Muscle of back (tissue), 13 donors: ENCODE measurements around the gene GFY. TPM values are rescaled to one million over a fixed set of nuclear protein-coding genes. Genes with fewer than 3 reads are reported as not detected.

Source experiments
- DNase-seq, 3 donors: peaks; one replicate each; pipeline versions ENCODE4 v3.0.0 to v3.0.0-alpha.2; 2013
- long read RNA-seq, 9 donors: transcript quantifications; one replicate each; lab custom pipeline, GENCODE V29; 2026
- polyA plus RNA-seq, 10 donors: library from polyadenylated mRNA; unstranded; fragments of 120-200 nt; gene quantifications; one replicate each; pipeline ENCODE4 v1.2.1, GENCODE V29; 2013; ENCODE audit not compliant: insufficient read length in 10 of 10

GFY gene, protein sequence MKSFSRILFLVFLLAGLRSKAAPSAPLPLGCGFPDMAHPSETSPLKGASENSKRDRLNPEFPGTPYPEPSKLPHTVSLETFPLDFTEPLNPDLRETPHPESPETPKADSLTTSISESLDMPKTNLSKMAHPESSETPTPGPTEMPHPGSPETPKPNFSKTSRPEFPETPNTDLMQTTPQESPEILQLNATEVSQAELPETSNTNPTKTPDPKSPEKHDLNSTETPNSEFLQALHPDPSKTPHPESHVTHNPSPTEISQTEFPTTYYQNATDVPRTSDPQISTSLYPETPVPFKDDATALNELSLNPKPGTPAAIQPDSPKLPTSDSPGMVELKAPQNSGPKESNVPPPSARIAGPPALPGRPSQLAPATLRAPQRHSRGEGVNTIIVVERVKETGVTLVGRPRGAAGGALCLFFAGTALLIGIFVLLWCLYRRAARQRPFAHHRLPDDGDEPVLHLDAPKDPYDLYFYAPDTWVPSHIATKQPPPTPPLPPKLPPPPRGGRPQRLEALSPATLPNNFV
- polyA plus RNA-seq = not detected
- long read RNA-seq, donor 1 = 0 reads
- long read RNA-seq, donor 2 = 0 reads
- long read RNA-seq, donor 3 = 0 reads
- long read RNA-seq, donor 4 = 0 reads
- long read RNA-seq, donor 5 = 0 reads
- long read RNA-seq, donor 6 = 0 reads
- long read RNA-seq, donor 7 = 0 reads
- long read RNA-seq, donor 8 = 0 reads
- long read RNA-seq, donor 9 = 0 reads

DNA sequence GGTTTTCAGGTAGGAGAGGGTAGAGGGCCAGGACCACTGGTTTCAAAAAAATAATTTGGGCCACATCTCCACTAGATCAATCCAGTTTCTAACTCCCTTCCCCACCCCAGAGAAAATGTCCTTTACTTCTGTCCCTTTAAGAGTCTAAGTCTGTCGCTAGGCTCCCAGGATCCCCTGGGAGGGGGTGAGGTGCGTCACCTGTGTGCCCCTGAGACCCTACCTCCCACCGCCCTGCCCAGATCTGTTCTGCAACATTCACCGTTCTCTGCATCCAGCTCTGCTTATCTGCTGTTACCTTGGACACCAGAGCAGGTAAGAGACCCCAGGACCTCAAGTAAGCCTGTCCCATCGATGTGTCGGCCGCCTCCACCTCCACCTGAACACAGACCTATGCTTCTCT lies at the start of gene GFY:
GFY (plus strand) TSS at position 211 of the 400 bp plus-strand sequence. CDS start 1,043 bp downstream, outside the sequence.
- DNase-seq = no peak

DNA sequence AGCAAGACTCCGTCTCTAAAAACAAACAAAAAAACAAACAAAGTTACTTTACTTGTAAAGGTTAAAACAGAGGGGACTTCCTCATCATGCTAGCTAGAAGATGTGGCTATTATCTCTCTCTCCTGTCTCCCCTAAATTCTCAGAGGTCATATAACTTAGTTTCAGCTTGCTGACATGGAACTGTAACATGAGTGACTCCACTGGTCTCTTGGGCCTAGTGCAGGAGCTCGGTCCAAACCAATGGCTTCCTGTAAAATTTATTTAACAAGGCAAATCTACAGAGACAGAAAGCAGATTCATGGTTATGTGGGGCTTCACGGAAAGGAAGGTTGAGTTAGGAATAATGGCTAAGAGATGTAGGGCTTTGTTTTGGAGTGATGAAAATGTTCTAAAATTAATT lies 46.7 kb upstream of the GFY start:
- DNase-seq = peak in 1 of 3 donors; percentile 53

DNA sequence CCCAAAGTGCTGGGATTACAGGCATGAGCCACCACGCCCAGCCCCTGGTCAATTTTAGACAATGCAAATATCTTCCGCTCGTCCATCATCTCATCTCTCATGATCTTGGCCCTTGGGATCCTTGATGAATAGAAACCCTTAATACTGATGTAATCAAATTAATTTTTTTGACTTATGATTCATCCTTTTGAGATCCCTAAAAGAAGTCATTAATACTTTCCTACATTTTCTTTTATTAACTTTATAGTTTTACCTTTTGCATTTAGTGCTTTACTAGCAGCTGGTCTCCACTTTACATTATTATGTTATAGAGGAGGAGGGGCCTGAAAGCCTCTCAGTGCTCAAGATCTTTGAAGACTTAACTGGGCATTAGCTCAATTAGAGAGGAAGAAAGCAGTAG lies 44.8 kb upstream of the GFY start:
- DNase-seq = no peak

DNA sequence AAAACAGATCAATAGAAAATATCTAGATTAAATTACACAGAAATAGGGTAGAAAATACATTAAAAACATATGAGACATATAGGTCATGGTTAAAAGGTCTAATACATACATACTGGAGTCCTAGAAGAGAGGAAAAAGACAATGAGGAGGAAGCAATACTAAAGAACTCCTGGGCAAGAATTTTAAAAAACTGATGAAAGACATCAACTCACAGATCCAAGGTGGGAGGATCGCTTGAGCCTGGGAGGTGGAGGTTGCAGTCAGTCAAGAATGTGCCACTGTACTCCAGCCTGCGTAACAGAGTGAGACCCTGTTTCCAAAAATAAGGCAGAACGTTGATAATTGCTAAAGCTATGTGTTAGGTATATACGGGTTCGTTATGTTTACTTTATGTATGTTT lies 42.5 kb upstream of the GFY start:
- no peak for DNase-seq

DNA sequence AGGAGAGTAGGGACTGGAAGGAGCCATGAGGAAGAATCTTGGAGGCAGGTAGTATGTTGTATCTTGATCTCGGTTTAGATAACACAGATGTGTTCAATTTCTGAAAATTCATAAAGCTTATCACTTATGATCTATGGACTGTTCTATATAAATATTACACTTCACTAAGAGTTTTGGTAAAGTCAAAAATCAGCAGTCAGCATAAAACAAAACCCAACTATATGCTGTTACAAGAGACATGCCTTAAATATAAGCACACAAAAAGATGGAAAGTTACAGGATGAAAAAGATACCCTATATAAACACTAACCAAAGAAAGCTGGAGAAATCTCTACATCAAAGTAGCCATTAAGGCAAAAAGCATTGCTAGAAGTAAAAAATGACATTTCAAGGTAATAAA lies 41.6 kb upstream of the GFY start:
- no peak for DNase-seq

DNA sequence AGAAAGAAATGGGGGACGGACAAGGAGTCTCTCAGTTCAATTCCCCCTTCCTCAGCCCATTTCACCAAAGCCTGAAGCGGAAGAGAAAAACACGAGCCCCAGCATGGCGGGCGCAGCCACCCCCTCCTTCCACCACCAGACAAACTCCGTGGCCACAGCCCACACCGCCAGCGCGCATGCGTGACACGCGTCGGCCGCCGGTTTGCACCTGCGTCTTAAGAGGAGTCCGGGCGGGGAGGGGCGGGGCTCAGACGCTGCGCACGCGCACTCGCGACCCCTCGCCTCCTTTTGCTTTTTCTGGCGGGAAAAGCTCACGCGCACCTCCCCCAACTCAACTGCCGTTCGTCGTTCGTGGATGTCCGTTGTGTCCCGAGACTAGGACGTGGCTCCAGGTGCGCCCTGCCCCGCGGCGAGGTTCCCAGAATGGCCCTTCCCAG lies 37.2 kb upstream of the GFY start, which contains the start of gene KASH5:
KASH5 (plus strand) TSS at position 314 of the 437 bp plus-strand sequence. CDS start 2,635 bp downstream, outside the sequence.
- peak; percentile 31 to 84 (median 52) for DNase-seq

DNA sequence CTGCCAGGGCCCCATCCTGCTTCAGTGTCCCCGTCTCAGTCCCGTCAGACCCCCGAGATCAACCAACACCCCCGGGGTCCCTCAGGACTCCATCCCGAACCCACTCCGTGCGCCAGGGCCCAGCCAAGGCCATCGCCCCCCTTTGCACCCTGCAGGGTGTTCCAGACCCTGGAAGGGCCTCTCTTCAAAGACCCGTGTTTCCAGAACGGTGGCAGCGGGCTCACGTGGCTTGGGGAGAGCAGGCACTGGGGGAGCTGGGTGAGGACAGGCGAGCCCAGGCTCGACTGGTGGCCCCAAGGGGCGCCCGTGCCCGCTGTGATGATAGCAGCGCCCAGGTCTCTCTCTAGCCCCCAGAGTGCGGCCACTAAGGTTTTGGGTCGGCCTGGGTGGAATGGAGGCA lies 35.8 kb upstream of the GFY start:
- no peak for DNase-seq

DNA sequence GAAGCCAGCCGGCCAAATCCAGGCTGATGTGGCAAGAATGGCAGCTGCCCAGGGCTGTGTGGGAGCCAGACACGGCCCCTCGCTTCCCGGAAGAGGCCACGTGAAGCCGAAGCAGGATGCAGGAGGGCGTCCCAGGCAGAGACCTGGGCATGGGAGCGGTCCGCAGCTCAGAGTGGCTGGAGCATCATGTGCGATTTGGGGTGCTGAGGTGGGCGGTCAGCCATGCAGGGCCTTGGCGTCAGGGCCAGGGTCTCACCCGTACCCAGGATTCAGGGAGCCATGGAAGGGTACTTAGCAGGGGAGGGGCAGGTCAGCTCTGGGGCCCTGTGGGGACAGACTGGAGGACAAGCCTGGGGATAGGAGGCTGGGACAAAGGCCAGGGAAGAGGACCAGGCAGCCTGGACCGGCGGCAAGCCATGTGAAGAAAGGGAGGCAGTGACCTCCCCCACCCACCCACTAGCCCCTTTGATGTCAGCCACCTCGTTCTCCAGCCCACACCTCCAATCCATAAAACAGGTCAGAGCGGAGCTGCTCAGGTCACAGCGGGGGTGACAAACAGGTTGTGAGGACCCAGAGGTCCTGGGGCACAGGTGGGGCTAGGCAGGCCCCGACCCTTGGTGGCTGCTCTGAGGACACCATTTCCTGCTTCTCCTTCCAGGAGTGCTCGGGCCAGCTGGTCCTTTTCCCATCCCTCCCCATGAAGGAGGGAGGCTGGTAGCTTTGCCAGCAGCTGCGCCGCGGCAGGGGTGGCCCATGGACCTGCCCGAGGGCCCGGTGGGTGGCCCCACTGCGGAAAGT lies 34.9 kb upstream of the GFY start:
- DNase-seq = no peak

DNA sequence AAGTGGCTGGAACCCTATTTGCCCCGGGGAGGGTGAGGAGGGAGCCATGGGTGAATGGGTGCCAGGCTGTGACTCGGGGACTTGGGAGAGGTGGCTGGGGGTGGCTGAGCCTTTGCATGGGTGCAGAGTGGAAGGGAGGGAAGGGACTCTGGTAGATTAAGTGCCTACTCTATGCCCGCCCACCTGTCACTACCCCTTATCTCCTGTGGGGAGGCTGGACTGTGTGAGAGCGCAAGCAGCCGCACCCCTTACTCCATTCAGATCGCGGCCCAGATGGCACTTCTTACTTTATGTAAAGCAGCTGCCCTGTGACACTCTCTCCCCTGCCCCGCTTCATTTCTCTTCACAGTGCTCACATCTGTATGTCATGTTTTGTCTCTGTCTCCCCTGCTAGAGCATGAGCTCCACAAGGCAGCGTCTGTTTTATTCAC lies 34.2 kb upstream of the GFY start:
- no peak for DNase-seq

DNA sequence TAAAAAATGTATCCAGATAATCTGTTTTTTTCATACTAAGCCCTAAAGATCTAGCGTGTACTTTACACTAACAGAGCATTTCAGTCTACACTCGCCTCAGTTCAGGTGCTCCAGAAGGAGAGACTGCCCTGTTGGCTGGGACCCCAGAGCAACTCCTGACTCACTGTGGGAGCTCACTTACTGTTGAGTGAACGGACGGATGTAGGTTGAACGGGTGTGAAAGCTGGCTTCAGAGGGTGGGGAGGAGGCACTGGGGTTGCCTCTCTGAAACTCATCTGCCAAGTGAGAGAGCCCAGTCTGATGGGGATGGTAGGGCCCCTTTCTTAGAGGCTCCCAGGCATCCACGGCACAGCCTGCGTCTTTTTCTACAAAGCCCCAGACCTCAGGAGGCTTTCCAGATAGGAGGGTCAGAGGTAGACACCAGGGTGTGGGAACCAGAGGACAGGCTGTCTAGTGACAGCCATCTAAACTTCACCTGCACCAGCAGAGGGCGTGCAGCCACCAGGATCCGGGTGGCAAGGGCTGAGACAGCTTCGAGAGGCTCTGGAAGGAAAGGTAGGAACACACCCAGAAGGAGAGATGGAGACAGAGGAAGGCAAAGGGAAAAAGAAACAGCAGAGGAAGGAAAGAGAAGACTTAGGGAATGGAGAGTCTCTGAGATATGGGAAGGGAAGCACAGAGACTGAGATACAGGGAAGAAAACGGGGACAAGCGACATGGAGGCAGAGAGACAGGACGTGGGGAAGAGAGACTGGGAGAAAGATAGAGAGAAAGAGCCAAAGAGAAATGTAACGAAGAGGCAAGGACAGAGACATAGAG lies 33.4 kb upstream of the GFY start:
- peak; percentile 64 to 87 (median 81) for DNase-seq

DNA sequence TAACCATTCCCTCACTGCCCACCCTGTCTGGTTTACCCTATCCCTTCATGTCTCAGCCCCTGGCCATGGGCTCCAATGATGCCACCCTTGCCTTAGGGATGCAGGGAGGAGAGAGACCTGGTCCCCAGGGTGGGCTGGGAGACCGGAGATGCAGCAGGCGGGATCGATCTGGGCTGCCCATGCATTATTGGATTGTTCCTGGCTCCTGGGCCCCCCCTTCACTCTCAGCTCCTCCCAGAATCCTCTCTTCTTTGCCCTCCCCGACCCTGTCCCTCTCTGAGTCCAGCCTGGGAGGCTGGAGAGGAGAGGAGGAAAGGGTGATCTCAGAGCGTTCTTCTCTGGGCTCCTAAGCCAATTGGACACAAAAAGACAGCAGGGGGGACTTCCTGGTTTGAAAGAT lies 31.3 kb upstream of the GFY start:
- DNase-seq = no peak

DNA sequence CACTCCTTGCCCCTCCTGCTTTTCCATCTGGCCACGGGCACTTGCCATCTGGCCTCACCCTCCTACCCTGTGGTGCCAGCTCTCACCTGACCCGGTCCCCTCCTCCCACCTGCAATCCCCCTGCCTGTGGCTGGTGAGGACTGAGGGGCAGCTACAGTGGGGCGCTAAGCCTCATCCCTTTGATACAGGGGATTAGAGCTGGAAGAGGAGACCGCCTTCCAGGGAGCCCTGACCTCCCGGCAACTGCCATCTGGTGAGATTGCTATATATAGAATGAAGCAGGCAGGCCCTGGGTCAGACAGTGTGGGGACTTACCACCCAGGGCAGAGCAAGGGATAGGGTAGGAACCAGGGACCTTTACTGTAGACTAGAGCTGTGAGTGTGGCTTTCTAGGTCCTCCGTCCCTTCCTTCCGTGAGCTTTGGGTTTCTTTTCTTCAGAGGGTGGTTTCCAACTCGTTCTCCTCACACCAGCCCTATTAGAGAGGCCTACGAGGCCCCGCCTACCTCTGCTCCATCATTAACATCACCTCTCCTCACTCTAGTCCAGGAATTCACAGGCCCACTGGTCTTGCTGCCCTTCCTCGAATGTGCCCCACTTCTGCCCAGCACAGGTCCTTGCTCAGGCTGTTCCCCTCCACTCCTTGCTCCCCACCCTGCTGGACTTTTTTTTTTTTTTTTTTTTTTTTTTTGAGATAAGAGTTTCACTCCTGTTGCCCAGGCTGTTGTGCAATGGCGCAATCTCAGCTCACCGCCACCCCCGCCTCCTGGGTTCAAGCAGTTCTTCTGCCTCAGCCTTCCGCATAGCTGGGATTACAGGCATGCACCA lies 29.4 kb upstream of the GFY start:
- DNase-seq = no peak

DNA sequence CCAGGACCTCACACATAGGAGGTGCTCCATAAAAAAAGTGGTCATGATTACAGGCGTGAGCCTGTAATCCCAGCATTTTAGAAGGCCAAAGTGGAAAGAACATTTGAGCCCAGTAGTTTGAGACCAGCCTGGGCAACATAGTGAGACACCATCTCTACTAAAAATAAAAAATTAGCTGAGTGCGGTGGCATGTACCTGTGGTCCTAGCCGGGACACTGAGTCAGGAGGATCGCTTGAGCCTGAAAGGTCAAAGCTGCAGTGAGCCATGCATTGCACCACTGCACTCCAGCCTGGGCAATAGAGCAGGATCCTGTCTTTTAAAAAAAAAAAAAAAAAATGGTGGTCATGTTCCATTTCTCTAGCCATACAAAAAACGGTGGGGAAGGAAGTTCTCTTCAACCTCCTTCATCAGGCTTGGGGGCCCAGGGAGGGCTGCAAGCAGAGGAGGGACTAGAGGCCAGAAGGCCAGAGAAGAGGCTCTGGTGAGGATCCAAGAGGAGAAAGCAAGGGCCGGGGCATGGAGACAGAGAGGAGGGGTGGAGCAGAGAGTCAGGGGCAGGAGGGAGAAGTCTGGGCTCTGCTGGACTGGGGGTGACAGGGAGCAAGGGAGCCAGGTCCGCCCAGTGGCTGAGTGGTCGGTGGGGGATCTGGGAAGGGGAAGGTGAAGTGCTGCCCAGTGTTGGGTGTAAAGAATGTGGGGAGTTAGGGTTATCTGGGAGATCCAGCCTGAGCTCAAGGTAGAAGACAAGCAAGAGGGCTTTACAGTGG lies 28.3 kb upstream of the GFY start:
- DNase-seq = no peak

DNA sequence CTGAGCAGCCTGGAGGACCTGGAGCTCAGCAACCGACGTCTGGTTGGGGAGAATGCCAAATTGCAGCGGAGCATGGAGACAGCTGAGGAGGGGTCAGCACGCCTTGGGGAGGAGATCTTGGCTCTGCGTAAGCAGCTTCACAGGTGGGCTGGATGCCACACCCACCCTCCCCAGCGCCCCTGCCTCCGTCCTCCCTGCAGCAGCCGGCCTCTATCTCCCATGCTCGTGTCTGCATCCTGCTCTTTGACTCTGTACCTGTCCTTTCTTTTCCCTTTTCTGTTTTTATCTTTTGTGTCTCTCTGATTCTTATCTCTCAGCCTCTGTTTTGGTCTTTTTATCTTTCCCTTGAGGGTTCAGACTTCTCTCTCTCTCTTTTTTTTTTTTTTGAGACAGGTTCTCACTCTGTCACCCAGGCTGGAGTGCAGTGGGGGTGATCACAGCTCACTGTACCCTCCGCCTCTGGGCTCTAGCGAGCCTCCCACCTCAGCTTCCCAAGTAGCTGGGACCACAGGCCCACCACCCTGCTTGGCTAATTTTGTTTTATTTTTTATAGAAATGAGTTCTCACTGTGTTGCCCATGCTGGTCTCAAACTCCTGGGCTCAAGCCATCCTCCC lies 27.1 kb upstream of the GFY start:
- no peak for DNase-seq

DNA sequence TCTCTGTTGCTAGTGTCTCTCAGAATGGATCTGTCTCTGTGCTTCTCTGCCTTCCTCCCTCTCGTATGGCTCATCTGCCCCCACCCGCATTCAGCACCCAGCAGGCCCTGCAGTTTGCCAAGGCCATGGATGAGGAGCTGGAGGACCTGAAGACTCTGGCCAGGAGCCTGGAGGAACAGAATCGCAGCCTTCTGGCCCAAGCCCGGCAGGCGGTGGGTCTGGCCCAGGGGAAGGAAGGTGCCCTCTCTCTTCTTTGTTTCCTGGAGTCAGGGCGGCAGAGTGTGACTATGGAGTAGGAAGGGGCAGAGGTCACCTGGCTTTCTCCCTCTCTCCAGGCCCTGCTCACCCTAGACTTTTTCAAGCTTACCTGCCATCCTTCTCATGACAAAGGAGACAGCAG lies 26.3 kb upstream of the GFY start:
- no peak for DNase-seq

DNA sequence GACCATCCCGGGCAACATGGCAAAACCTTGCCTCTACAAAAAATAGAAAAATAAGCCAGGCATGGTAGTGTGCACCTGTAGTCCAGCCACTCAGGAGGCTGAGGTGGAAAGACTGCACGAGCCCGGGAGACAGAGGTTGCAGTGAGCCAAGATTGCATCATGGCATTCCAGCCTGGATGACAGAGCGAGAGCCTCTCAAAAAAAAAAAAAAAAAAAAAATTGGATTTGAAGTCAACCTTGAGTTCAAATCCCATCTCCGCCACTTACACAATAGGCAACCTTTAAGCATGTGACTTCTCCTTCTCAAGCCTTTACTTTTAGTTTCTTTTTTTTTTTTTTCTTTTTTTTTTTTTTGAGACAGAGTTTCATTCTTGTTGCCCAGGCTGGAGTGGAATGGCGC lies 25.2 kb upstream of the GFY start:
- DNase-seq = no peak

DNA sequence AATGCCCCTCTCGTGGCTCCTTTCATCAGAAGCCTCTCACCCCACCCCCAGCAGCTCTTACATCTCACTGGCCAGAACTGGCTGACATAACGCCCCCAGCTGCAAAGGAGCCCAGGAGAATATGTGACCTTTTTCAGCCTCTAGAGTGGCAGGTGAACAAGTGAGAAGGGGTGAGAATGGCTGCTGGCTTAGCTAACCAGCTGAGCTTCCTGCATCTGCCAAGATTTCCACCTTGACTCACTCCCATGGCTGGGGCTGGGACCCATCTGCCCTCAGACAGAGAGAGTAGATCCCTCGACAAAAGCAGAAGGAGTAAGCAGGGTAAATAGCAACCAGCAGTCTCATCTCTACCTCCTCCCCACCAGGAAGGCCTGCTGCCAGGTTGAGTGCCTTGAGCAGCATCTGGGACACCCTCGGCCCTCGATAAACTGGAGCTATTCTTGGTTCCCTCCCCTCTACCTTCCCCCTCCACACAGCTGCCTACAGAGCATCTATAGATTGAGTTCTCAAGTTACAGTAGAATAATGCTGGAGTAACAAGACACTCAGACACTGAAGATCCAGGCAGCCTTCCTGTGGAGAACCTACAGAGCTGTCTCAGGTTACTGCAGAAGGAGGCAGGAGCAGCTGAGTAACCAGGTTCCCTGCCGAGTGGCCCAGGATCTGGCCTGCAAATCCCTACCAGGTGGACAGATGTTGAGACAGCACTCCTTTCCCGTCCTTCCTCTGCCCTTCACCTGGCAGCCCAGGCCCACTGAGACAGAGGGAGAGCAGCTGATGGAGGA lies 21.6 kb upstream of the GFY start:
- peak in 1 of 3 donors; percentile 57 for DNase-seq

DNA sequence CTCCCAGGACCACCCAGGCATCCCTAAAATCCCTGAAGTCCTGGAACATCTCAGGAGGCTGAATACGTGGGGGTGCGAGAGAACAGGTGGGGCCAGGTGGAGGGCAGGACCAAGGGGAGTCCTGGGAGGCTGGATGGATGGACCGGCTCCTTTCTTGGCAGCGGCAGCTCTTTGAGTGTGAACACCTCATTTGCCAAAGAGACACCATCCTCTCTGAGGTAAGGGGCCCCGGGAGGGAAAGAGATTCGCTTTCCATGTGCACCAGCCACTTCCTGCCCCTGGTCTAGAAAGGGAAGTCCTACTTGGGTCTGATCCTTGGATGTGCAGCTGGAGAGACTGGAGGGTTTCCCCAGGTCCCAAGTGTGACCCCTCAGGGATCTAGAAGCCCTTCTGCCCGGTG lies 18.1 kb upstream of the GFY start:
- no peak for DNase-seq
